ENCODE results near the gene MAP7D2.

Gene MAP7D2

GRCh38 chrX:20132666-20133065, 16.0 kb upstream of the MAP7D2 start:
- Histone ChIP-seq H3F3A (ENCODE audit: insufficient read depth, low read length) (no peaks in the 10 kb centered on the region), H3K9me2 (replicated peaks; ENCODE audit: insufficient read depth, low read length) (no peaks in the 10 kb centered on the region), H3K27ac (ENCODE audit: low read length) (no peak overlapping the region), H3K9ac (ENCODE audit: low read length) (no peak overlapping the region), H3K4me2 (ENCODE audit: low read depth, low read length) (no peak overlapping the region), H3K79me2 (ENCODE audit: low read length) (peaks cover 46% of the 10 kb centered on the region), H3K9me3 (replicated peaks; ENCODE audit: insufficient read depth, low read length) (no peaks in the 10 kb centered on the region), H2AFZ (ENCODE audit: low read length) (no peak overlapping the region), H4K20me1 (ENCODE audit: insufficient read depth, low read length) (no peaks in the 10 kb centered on the region), H3K36me3 (replicated peaks; ENCODE audit: insufficient read depth, low read length) (no peaks in the 10 kb centered on the region), H3K27me3 (replicated peaks; ENCODE audit: insufficient read depth, low read length) (no peaks in the 10 kb centered on the region), H3K4me3 (ENCODE audit: low read length) (no peak overlapping the region), H3K4me1 (ENCODE audit: low read length) (no peaks in the 10 kb centered on the region)
- DNase-seq = no peak
- TF ChIP-seq EZH2 (optimal IDR thresholded peaks at IDR 0.05; ENCODE audit: low read depth, low read length) (no peak), EZH2phosphoT487 (IDR thresholded peaks at IDR 0.05; ENCODE audit: low read length) (no peak), CTCF (IDR thresholded peaks at IDR 0.05; ENCODE audit: low read length) (no peak)

GRCh38 chrX:20130357-20130756, 13.7 kb upstream of the MAP7D2 start:
- H3F3A ChIP-seq (ENCODE audit: insufficient read depth, low read length) = no peaks in the 10 kb centered on the region
- H3K4me2 ChIP-seq (ENCODE audit: low read depth, low read length) = no peak overlapping the region
- H3K9ac ChIP-seq (ENCODE audit: low read length) = no peak overlapping the region
- no peaks in the 10 kb centered on the region for H4K20me1 ChIP-seq (ENCODE audit: insufficient read depth, low read length)
- peaks cover 23% of the 10 kb centered on the region for H3K79me2 ChIP-seq (ENCODE audit: low read length)
- no peaks in the 10 kb centered on the region for H3K4me1 ChIP-seq (ENCODE audit: low read length)
- no peak overlapping the region for H3K27ac ChIP-seq (ENCODE audit: low read length)
- no peak overlapping the region for H2AFZ ChIP-seq (ENCODE audit: low read length)
- H3K9me3 ChIP-seq (replicated peaks; ENCODE audit: insufficient read depth, low read length) = no peaks in the 10 kb centered on the region
- no peak for TF ChIP-seq CTCF (IDR thresholded peaks at IDR 0.05; ENCODE audit: low read length)
- no peak for TF ChIP-seq EZH2 (optimal IDR thresholded peaks at IDR 0.05; ENCODE audit: low read depth, low read length)
- TF ChIP-seq EZH2phosphoT487 (IDR thresholded peaks at IDR 0.05; ENCODE audit: low read length) = no peak
- no peak for DNase-seq
- no peak overlapping the region for H3K4me3 ChIP-seq (ENCODE audit: low read length)
- no peaks in the 10 kb centered on the region for H3K9me2 ChIP-seq (replicated peaks; ENCODE audit: insufficient read depth, low read length)
- H3K27me3 ChIP-seq (replicated peaks; ENCODE audit: insufficient read depth, low read length) = no peaks in the 10 kb centered on the region
- no peaks in the 10 kb centered on the region for H3K36me3 ChIP-seq (replicated peaks; ENCODE audit: insufficient read depth, low read length)

GRCh38 chrX:20129547-20129946, 12.8 kb upstream of the MAP7D2 start:
- Histone ChIP-seq H3K79me2 (ENCODE audit: low read length) (peaks cover 17% of the 10 kb centered on the region), H3K4me2 (ENCODE audit: low read depth, low read length) (no peak overlapping the region), H2AFZ (ENCODE audit: low read length) (no peak overlapping the region), H3K9me2 (replicated peaks; ENCODE audit: insufficient read depth, low read length) (no peaks in the 10 kb centered on the region), H3F3A (ENCODE audit: insufficient read depth, low read length) (no peaks in the 10 kb centered on the region), H3K9me3 (replicated peaks; ENCODE audit: insufficient read depth, low read length) (no peaks in the 10 kb centered on the region), H3K27ac (ENCODE audit: low read length) (no peak overlapping the region), H3K9ac (ENCODE audit: low read length) (no peak overlapping the region), H3K4me1 (ENCODE audit: low read length) (no peaks in the 10 kb centered on the region), H3K4me3 (ENCODE audit: low read length) (no peak overlapping the region), H4K20me1 (ENCODE audit: insufficient read depth, low read length) (no peaks in the 10 kb centered on the region), H3K27me3 (replicated peaks; ENCODE audit: insufficient read depth, low read length) (no peaks in the 10 kb centered on the region), H3K36me3 (replicated peaks; ENCODE audit: insufficient read depth, low read length) (no peaks in the 10 kb centered on the region)
- no peak for TF ChIP-seq EZH2phosphoT487 (IDR thresholded peaks at IDR 0.05; ENCODE audit: low read length)
- no peak for TF ChIP-seq CTCF (IDR thresholded peaks at IDR 0.05; ENCODE audit: low read length)
- no peak for TF ChIP-seq EZH2 (optimal IDR thresholded peaks at IDR 0.05; ENCODE audit: low read depth, low read length)
- no peak for DNase-seq

All from MM.1S (cell line).